ENCODE data around the gene FAM168A. TPM values are rescaled to one million over a fixed set of nuclear protein-coding genes. Genes with fewer than 3 reads are reported as not detected.
A peak's percentile ranks its signal among the peaks of the same experiment; 100 is the strongest.

The FAM168A gene
- total RNA-seq, 1 donor from 2014 or later, result 28.4 TPM

GRCh38 chr11:73528013-73528412 is 69.9 kb downstream of the FAM168A start:
- peaks cover 54% of the 10 kb centered on the region for H3K4me1 ChIP-seq
- intact Hi-C loops (cut with micrococcal nuclease), result no loop called here
- no peaks in the 10 kb centered on the region for H3K9me3 ChIP-seq (replicated peaks)
- H3K4me3 ChIP-seq, result peak overlapping the region; percentile 54
- H3K27me3 ChIP-seq (ENCODE audit: low read depth), result no peaks in the 10 kb centered on the region
- DNase-seq, result no peak
- peak overlapping the region; percentile 64 for H3K27ac ChIP-seq (replicated peaks)
- no peak for TF ChIP-seq CTCF (IDR thresholded peaks at IDR 0.05; ENCODE audit: borderline replicate concordance)
- no peaks in the 10 kb centered on the region for H3K36me3 ChIP-seq

GRCh38 chr11:73525611-73526010 is 72.3 kb downstream of the FAM168A start:
- Histone ChIP-seq H3K27me3 (ENCODE audit: low read depth) (no peaks in the 10 kb centered on the region), H3K27ac (replicated peaks) (no peak overlapping the region), H3K9me3 (replicated peaks) (no peaks in the 10 kb centered on the region), H3K4me3 (no peak overlapping the region), H3K4me1 (peaks cover 53% of the 10 kb centered on the region), H3K36me3 (no peaks in the 10 kb centered on the region)
- intact Hi-C loops (cut with micrococcal nuclease), result no loop called here
- TF ChIP-seq CTCF (IDR thresholded peaks at IDR 0.05; ENCODE audit: borderline replicate concordance), result no peak
- DNase-seq, result no peak

GRCh38 chr11:73524774-73525173 is 73.1 kb downstream of the FAM168A start:
- peaks cover 57% of the 10 kb centered on the region for H3K4me1 ChIP-seq
- no peak for TF ChIP-seq CTCF (IDR thresholded peaks at IDR 0.05; ENCODE audit: borderline replicate concordance)
- no peaks in the 10 kb centered on the region for H3K27me3 ChIP-seq (ENCODE audit: low read depth)
- H3K9me3 ChIP-seq (replicated peaks), result no peaks in the 10 kb centered on the region
- no peaks in the 10 kb centered on the region for H3K36me3 ChIP-seq
- no peak overlapping the region for H3K27ac ChIP-seq (replicated peaks)
- no peak overlapping the region for H3K4me3 ChIP-seq
- DNase-seq, result no peak
- intact Hi-C loops (cut with micrococcal nuclease), result no loop called here

- no peak for TF ChIP-seq CTCF (IDR thresholded peaks at IDR 0.05; ENCODE audit: borderline replicate concordance)
- Histone ChIP-seq H3K27ac (replicated peaks) (no peak overlapping the region), H3K36me3 (no peaks in the 10 kb centered on the region), H3K9me3 (replicated peaks) (no peaks in the 10 kb centered on the region), H3K27me3 (ENCODE audit: low read depth) (no peaks in the 10 kb centered on the region), H3K4me3 (no peak overlapping the region), H3K4me1 (peaks cover 26% of the 10 kb centered on the region)
- intact Hi-C loops (cut with micrococcal nuclease), result no loop called here
- no peak for DNase-seq
Observed at GRCh38 chr11:73521621-73522020, 76.3 kb downstream of the FAM168A start.

- Histone ChIP-seq H3K36me3 (no peaks in the 10 kb centered on the region), H3K27me3 (ENCODE audit: low read depth) (no peaks in the 10 kb centered on the region), H3K9me3 (replicated peaks) (no peaks in the 10 kb centered on the region), H3K4me1 (peaks cover 16% of the 10 kb centered on the region), H3K4me3 (no peak overlapping the region), H3K27ac (replicated peaks) (no peak overlapping the region)
- no peak for DNase-seq
- TF ChIP-seq CTCF (IDR thresholded peaks at IDR 0.05; ENCODE audit: borderline replicate concordance), result no peak
- intact Hi-C loops (cut with micrococcal nuclease), result no loop called here
Observed at GRCh38 chr11:73520353-73521061, 77.4 kb downstream of the FAM168A start.

Data from left ventricle myocardium inferior (tissue), 1 donor.